ENCODE results near the gene RIMBP3B. TPM values are rescaled to one million over a fixed set of nuclear protein-coding genes. Genes with fewer than 3 reads are reported as not detected.
A peak's percentile ranks its signal among the peaks of the same experiment; 100 is the strongest.
"Not testable (repeated sequence)": the region's sequence is repeated elsewhere in the genome, so short reads cannot be mapped to it uniquely, and the experiment has no call there.

The RIMBP3B gene
- total and polyA plus RNA-seq, 4 donors = 0.66 TPM; not detected in 3

DNA sequence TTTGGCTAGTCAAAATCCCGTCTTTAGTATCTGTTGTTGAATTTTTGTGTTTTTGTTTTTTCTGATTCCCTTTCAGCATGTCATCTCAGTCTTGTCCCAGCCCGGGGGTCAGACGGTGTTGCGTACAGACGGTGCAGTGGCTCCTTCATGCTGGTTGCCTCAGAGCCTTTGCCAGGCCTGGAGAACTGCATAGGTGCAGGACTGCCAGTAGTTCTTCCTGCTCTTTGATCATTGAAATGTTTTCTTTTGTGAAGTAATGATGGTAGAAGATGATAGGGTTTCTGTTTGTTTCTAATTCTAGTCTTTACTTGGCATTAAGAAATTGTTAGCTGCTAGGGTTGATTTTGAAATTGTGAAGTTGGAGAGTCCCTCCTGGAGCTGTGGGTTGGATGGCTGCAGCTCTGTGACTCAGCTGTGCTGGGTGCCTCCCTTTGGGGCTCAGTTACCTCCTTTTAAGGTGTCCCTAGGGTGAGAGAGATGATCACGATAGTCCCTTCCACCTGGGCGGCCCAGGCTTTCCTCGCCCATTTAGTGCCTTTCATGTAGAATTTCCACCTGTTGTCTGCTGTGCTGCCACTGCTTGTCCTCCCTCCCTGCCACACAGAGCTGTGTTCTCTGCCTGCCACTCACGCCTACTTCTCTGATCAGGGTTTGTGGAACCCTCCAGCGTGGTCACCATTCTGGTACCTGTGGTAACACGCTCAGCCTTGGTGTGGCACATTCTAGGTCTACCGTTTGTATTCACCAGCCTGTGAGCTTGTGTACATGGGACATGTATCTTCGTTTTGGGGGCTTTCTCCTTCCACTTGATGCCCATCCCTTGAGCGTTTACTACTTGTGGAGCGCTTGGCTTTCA lies 51.1 kb downstream of the RIMBP3B start:
- ATAC-seq (ENCODE audit: low FRiP score); H3K36me3 ChIP-seq (ENCODE audit: control insufficient read depth in 1 of 2, insufficient read depth in 2 of 2, low read length in 1 of 2); H3K27me3 ChIP-seq (ENCODE audit: control insufficient read depth in 1 of 2, insufficient read depth in 2 of 2, low read length in 1 of 2); DNase-seq; H3K9me3 ChIP-seq (ENCODE audit: control insufficient read depth, low read length); H3K4me3 ChIP-seq (ENCODE audit: low read length in 2 of 2); intact Hi-C loops (cut with DNase I); H3K4me1 ChIP-seq (ENCODE audit: control insufficient read depth in 1 of 2, insufficient read depth in 2 of 2, low read length in 2 of 2); H3K27ac ChIP-seq (ENCODE audit: low read depth in 1 of 2, low read length in 2 of 2): not testable (repeated sequence)
- no CpG with 5 or more reads among the region's 15 CpGs for WGBS, 2 donors

DNA sequence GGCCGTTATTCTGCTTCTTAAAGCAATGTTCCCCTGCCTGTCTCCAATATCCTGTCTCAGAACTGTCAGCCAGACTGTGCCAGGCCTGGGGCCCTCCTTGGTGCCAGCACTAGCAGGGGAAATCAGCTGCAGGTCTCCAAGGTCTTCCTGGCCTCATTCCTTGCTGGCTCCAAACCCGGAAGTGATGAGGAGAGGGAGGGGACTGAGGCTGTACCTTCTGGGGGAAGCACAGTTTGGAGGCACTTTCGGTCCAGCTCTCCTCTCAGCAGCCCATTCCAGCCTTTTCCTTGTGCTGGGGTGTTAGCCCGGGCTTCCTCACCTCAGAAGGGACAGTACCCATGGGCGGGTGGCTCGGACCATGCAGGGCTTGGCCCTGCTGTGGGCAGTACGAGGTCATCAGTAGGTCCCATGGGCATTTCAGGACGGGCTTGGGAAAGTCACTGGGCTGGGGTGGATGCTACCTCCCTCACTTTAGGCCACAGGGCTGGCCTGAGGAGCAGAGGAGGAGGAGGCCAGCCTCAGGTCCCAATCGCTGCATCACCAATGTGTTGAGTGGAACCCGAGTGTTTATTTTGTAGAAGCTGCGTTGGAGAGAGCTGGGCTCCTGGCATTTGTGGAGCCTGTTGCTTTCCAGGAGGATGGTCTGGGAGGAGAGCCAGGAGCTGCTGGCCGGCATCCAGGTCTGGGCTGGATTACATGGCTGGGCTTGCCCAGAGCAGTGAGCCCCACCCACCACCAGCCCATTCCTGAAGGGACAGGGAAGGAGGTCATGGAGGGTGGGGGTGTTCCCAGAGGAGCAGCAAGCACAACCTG lies 52.7 kb downstream of the RIMBP3B start:
- WGBS, 2 donors = 0 to 4% methylated on average over 2 to 4 of the region's 12 CpGs
- ATAC-seq (ENCODE audit: low FRiP score) (peak; percentile 89), DNase-seq (peak in 1 of 2 donors; percentile 47)
- H3K4me1 ChIP-seq (ENCODE audit: control insufficient read depth in 1 of 2, insufficient read depth in 2 of 2, low read length in 2 of 2); intact Hi-C loops (cut with DNase I); H3K9me3 ChIP-seq (ENCODE audit: control insufficient read depth, low read length); H3K27me3 ChIP-seq (ENCODE audit: control insufficient read depth in 1 of 2, insufficient read depth in 2 of 2, low read length in 1 of 2); H3K27ac ChIP-seq (ENCODE audit: low read depth in 1 of 2, low read length in 2 of 2); H3K4me3 ChIP-seq (ENCODE audit: low read length in 2 of 2); H3K36me3 ChIP-seq (ENCODE audit: control insufficient read depth in 1 of 2, insufficient read depth in 2 of 2, low read length in 1 of 2): not testable (repeated sequence)

DNA sequence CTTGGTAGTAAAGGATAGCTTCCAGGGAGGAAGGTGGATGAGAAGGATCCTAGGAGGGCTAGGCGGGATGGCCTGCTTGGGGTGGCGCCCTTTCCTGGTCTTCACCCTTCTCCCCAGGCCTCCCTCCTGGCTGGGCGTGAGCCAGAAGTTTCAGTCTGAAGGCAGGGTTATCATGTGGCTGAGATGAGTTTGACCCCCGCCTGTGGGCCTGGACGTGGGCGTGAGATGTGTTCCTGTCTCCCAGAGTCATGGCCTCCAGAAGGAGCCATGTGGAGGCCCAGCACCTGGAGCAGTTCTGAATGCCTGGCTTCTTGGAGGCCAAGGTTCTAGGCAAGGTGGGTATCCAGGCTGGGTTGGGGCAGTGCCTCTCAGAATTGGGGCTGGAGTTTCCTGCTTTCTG lies 54.5 kb downstream of the RIMBP3B start:
- H3K4me1 ChIP-seq (ENCODE audit: control insufficient read depth in 1 of 2, insufficient read depth in 2 of 2, low read length in 2 of 2); H3K9me3 ChIP-seq (ENCODE audit: control insufficient read depth, low read length); intact Hi-C loops (cut with DNase I); H3K36me3 ChIP-seq (ENCODE audit: control insufficient read depth in 1 of 2, insufficient read depth in 2 of 2, low read length in 1 of 2); H3K27ac ChIP-seq (ENCODE audit: low read depth in 1 of 2, low read length in 2 of 2); H3K27me3 ChIP-seq (ENCODE audit: control insufficient read depth in 1 of 2, insufficient read depth in 2 of 2, low read length in 1 of 2); H3K4me3 ChIP-seq (ENCODE audit: low read length in 2 of 2); ATAC-seq (ENCODE audit: low FRiP score): not testable (repeated sequence)
- peak in 1 of 2 donors; percentile 22 for DNase-seq
- 88 to 94% methylated on average over 4 of the region's 6 CpGs for WGBS, 2 donors

Other genes with a start within 250 kb of the RIMBP3B start
- 1 to 10 TPM; 4.7 to 5.4 TPM for gene HIC2, start 33.6 kb downstream of the RIMBP3B start, total RNA-seq
- 1 to 10 TPM in 1 of 2 donors, under 1 TPM in 1; 0.38 to 1.1 TPM for gene HIC2, start 33.6 kb downstream of the RIMBP3B start, polyA plus RNA-seq
- gene TMEM191C, start 83.6 kb downstream of the RIMBP3B start, total RNA-seq = 1 to 10 TPM in 1 of 2 donors, under 1 TPM in 1; 0.55 to 1.4 TPM
- gene TMEM191C, start 83.6 kb downstream of the RIMBP3B start, polyA plus RNA-seq = 1 to 10 TPM in 1 of 2 donors, under 1 TPM in 1; 0.50 to 2.9 TPM
- under 1 TPM in 1 of 2 donors, not detected in 1; 0.32 TPM for gene RIMBP3C, start 167.7 kb downstream of the RIMBP3B start, total RNA-seq
- not detected for gene RIMBP3C, start 167.7 kb downstream of the RIMBP3B start, polyA plus RNA-seq
- 10 to 100 TPM; 34.1 to 39.4 TPM for gene UBE2L3, start 184.0 kb downstream of the RIMBP3B start, total RNA-seq
- 10 to 100 TPM; 42.6 to 54.5 TPM for gene UBE2L3, start 184.0 kb downstream of the RIMBP3B start, polyA plus RNA-seq
- gene YDJC, start 246.3 kb downstream of the RIMBP3B start, total RNA-seq = 10 to 100 TPM in 1 of 2 donors, 1 to 10 TPM in 1; 9.0 to 10.2 TPM
- 10 to 100 TPM; 11.8 to 12.0 TPM for gene YDJC, start 246.3 kb downstream of the RIMBP3B start, polyA plus RNA-seq
- gene CCDC116, start 249.0 kb downstream of the RIMBP3B start, total RNA-seq = 1 to 10 TPM; 1.0 to 1.8 TPM
- gene CCDC116, start 249.0 kb downstream of the RIMBP3B start, polyA plus RNA-seq = 1 to 10 TPM in 1 of 2 donors, not detected in 1; 2.5 TPM